ENCODE measurements around the gene GRK1.

The GRK1 gene

DNA sequence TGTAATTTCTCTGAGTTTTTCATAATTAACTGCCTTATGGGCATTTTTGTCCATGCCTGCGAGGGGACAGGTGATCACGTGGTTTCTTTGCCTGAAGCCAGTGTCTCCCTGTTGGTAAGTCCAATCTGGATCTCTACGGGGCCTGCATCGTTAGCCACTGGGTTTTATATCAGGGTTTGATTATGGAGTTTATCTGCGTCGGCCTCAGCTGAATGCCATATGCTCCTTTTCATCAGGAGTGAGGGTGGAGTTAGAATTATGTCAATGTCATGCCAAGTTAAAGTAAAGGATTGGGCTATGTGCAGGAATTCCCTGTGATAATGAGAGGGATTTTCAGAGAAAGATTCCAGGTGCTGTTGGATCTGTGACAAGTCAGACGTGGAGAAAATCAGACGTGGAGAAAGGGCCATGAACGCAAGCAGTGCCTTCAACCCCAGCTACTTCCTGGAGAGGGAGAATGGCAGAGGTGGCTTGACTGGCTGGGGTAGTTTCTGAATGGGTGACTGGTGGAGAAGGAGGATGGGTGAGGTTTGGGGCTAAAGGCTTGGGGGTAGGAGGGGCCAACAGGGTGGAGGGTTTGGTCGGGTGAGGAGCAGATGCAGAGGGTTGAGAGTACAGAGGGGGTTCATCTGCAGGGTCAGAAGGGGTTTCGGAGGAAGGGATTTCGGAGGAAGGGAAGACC lies 116.3 kb downstream of the GRK1 start:
- no peak for DNase-seq

DNA sequence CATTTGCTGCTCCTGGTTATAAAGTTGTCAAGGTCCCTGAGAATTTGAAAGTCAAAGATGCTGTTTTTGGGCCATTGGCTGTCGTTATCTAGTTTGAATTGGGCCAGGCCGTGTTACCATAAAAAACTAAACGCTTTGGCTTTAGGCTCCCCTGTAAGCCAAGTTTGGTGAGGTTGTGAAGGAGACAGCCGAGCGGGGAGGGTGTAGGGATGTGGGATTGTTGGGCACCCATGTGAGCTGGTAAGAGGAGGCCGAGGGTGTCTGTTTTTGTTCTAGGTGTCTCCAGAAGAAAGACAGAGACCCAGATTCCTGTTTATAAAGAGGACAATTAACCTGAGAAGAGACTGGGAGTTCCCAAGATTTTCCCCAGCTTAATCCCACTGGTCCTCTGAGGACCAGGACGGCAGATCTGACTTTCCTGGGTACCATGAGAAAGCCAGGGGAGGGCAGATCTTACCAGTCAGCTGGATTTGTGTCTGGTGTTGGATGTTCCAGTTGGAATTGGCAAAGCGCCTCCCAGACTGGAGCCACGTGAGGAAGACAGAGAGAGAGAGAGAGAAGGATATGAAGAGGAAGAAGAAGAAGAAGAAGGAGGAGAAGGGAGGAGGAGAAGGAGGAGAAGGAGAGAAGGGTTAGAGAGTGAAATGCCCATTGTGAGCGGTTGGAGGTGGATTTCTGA lies 117.1 kb downstream of the GRK1 start:
- DNase-seq: no peak

DNA sequence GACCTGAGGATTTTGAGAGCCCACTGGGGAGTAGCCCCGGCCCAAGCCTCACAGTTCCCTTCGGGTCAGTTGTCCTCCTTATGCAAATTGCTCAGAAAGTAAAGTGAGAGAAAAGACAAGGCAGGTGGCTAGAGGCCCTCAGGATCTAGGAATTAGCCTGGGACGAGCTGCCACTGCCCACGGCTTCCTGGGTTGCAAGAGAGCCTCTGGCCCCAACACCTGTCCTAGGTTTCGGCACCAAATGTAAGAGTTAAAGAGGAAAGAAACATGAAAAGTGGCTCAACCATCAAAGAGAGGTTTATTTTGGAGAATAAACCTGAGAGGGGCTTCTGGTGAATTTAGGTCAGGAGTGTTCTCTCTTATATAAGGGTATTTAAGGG lies 117.6 kb downstream of the GRK1 start:
- no peak for DNase-seq

DNA sequence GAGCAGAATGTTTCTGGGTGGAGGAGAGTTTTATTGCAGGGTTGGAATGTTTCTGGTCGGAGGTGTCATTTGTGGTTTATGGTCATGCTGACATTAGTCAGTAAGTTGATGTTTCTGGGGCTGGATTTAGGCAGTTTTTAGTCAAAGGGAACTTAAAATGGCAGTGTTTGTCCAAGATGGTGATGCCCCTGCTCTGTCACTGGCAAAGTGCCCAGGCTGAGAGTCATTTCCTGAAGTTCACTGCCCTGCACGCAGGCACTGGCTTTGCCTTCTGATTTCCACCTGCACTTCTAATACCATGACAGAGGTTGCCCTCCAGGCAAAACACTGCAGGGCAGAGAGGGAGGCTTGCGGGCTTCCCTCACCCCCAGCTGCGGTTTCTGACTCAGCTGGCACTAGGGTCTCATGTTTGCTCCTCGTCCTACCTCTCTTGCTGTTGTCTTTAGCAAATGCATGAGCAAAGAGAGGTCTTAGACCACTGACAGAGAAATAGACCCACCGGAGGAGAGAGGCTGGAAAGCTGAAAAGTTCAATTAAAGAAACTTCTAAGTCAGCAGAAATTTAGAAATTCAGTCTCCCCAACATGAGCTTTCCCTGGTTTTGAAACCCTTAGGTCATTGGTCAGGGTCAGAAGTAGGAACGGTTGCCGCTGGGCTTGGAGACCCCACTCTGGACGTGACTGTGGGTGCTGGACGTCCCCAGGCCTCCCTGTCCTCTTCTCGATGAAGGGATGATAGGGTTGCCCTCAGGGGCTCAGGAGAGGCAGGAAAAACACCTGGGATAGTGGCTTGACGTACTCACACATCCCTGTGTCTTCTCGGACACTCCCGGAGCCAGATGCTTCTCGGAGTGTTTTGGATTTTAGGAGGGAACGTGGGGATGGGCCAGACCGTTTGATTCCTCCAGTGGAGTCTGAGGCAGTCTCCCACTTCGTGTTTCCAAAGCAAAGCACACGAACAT lies 118.3 kb downstream of the GRK1 start:
- no peak for DNase-seq

DNA sequence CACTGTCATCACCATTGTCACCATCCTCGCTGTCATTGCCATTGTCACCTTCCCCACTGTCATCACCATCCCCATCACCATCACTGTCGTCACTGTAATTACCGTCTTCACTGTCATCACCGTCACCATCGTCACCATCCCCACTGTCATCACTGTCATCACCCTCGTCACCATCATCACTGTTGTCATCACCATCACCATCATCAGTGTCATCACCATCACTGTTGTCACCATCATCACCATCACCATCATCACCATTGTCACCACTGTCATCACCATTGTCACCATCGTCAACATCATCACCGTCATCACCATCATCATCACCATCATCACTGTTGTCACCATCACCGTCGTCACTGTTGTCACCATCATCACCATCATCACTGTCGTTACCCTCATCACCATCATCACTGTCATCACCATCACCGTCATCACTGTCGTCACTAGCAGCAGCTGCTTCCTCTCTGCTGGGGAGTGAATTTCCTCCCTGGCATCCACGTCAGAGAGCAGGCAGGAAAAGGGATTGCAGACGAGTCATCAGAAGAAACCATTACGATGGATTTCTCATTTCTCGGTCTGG lies 119.3 kb downstream of the GRK1 start:
- no peak for DNase-seq
